ENCODE data around the gene CAPZA1. TPM values are rescaled to one million over a fixed set of nuclear protein-coding genes. Genes with fewer than 3 reads are reported as not detected.

The CAPZA1 gene
- total and polyA plus RNA-seq, 10 of the 15 experiments (the other 5 are each of a cell fraction or from before 2014, with no cell fraction given), result 187 to 886 (median 278) TPM

DNA sequence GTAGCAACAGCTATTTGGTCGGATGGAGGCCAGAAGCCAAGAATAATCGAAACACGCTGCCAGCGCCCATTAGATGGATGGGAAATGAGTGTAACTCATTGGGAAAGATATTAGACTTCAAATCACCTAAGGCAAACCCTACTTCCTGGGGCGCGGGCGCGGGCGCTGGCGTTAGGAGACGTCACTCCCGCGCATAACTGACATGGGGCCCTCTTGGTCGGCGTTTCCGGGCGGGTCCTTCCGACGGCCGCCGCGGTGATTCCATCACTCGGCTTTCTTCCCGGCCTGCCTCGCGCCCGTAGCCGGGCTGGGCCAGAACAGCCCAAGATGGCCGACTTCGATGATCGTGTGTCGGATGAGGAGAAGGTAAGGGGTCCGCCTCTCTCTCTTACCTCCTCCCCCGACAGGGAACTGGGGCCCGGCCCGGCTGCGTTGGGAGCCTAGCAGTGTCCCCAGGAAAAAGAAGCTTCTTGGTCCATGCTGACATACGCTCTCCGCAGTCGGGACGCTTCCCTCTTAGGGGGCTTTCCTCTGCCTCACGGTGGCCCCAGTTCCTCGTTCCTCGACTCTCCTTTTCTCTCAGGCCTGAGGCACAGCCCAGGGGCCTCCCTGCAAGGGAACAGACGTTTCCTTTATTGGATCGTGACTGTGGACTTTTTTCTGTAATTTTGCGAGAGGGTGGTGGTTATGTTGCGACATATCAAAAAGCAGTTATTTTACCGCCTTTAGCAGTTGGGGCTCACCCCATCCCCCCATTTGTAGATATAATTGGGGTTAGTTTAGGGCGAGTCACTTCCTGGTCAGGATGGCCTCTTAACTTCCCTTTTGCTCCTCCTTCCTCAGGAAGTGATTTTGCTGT is at the start of gene CAPZA1 (continued):
- no peak for TF ChIP-seq ZBTB4 (CRISPR knock-in tag; IDR thresholded peaks at IDR 0.05)
- TF ChIP-seq, protein P1, sequence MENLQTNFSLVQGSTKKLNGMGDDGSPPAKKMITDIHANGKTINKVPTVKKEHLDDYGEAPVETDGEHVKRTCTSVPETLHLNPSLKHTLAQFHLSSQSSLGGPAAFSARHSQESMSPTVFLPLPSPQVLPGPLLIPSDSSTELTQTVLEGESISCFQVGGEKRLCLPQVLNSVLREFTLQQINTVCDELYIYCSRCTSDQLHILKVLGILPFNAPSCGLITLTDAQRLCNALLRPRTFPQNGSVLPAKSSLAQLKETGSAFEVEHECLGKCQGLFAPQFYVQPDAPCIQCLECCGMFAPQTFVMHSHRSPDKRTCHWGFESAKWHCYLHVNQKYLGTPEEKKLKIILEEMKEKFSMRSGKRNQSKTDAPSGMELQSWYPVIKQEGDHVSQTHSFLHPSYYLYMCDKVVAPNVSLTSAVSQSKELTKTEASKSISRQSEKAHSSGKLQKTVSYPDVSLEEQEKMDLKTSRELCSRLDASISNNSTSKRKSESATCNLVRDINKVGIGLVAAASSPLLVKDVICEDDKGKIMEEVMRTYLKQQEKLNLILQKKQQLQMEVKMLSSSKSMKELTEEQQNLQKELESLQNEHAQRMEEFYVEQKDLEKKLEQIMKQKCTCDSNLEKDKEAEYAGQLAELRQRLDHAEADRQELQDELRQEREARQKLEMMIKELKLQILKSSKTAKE (IDR thresholded peaks at IDR 0.05; ENCODE audit: low read depth, poor library complexity, severe bottlenecking), result no peak
- TF ChIP-seq ZNF217 (IDR thresholded peaks at IDR 0.05), result no peak
- no peak for TF ChIP-seq IRF4 (IDR thresholded peaks at IDR 0.05; ENCODE audit: low read depth, low read length)
- no peak for TF ChIP-seq EZH2 (IDR thresholded peaks at IDR 0.05; ENCODE audit: borderline replicate concordance, control insufficient read depth, low read depth, low read length)
- no peak for TF ChIP-seq ZNF274 (IDR thresholded peaks at IDR 0.05; ENCODE audit: insufficient read depth, insufficient read length)
- peak; percentile 98 for TF ChIP-seq CREM (IDR thresholded peaks at IDR 0.05; ENCODE audit: low read depth)
- TF ChIP-seq POU2F2 (IDR thresholded peaks at IDR 0.05; ENCODE audit: borderline replicate concordance, low read depth, low read length), result peak; percentile 60; the same call in 1 of the 3 replicates
- no peak for TF ChIP-seq KAT2A (conservative IDR thresholded peaks at IDR 0.05; ENCODE audit: control insufficient read depth, low read depth, low read length)
- no peak for TF ChIP-seq BCL11A (IDR thresholded peaks at IDR 0.05; ENCODE audit: low read depth, low read length)
- TF ChIP-seq RBBP5 (conservative IDR thresholded peaks at IDR 0.05), result no peak
- TF ChIP-seq ZBED1 (IDR thresholded peaks at IDR 0.05; ENCODE audit: borderline replicate concordance), result peak; percentile 94; the same call in 1 of the 2 replicates
- 0 out of 2 replicates have a peak, but pooled peaks have one; percentile 14 for TF ChIP-seq TCF7 (IDR thresholded peaks at IDR 0.05; ENCODE audit: borderline replicate concordance)
- no peak for TF ChIP-seq RCOR1 (conservative IDR thresholded peaks at IDR 0.05; ENCODE audit: low read depth, low read length)
- peak; percentile 83 for TF ChIP-seq GABPA (IDR thresholded peaks at IDR 0.05; ENCODE audit: low read depth)
- peak; percentile 39; the same call in 1 of the 2 replicates for TF ChIP-seq CHD2 (IDR thresholded peaks at IDR 0.05; ENCODE audit: borderline replicate concordance, low read depth, low read length)
- TF ChIP-seq JUND (IDR thresholded peaks at IDR 0.05; ENCODE audit: low read depth, low read length), result no peak
- TF ChIP-seq, protein P2, sequence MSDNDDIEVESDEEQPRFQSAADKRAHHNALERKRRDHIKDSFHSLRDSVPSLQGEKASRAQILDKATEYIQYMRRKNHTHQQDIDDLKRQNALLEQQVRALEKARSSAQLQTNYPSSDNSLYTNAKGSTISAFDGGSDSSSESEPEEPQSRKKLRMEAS (IDR thresholded peaks at IDR 0.05; ENCODE audit: low read depth, low read length), result peak; percentile 18; the same call in 1 of the 2 replicates
- no peak for TF ChIP-seq ZBTB33 (IDR thresholded peaks at IDR 0.05)
- TF ChIP-seq YY1 (IDR thresholded peaks at IDR 0.05; ENCODE audit: low read depth, low read length), result peak; percentile 99
- TF ChIP-seq SPI1 (IDR thresholded peaks at IDR 0.05; ENCODE audit: borderline replicate concordance, insufficient read depth, low read depth, low read length), result peak; percentile 17; the same call in 1 of the 2 replicates
- TF ChIP-seq POLR2AphosphoS2 (IDR thresholded peaks at IDR 0.05; ENCODE audit: low read depth, low read length), result peak; percentile 83
